ENCODE measurements around the gene SLC37A2.

DNA sequence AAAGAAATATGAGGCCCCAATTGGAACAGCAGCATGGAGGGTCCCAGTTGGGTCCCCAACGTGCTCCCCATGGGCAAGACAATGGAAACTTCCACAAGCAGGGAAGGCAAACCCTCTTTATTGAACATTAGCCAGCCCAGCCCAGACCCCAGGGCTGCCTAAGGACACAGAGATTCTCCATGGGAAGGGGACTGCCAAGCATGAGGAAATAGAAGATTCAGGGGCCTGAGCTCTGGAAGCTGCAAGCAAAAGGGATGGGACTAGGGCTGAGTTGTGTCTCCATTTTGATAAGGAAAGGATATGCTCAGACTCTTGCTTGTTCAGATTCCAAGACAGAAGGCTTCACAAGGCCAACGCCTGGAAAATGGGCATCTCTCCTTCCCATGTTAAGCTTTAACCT, 25.0 kb downstream of the SLC37A2 start:
- no peak for TF ChIP-seq EP300 (IDR thresholded peaks at IDR 0.05)
- TF ChIP-seq, protein P1, sequence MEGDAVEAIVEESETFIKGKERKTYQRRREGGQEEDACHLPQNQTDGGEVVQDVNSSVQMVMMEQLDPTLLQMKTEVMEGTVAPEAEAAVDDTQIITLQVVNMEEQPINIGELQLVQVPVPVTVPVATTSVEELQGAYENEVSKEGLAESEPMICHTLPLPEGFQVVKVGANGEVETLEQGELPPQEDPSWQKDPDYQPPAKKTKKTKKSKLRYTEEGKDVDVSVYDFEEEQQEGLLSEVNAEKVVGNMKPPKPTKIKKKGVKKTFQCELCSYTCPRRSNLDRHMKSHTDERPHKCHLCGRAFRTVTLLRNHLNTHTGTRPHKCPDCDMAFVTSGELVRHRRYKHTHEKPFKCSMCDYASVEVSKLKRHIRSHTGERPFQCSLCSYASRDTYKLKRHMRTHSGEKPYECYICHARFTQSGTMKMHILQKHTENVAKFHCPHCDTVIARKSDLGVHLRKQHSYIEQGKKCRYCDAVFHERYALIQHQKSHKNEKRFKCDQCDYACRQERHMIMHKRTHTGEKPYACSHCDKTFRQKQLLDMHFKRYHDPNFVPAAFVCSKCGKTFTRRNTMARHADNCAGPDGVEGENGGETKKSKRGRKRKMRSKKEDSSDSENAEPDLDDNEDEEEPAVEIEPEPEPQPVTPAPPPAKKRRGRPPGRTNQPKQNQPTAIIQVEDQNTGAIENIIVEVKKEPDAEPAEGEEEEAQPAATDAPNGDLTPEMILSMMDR (IDR thresholded peaks at IDR 0.05), result no peak
